Tibial artery (tissue), 4 donors: Measurements from ENCODE around the gene IRAG1.

Experiments used
- DNase-seq, 2 donors: peaks; one replicate each; pipeline ENCODE4 v3.0.0-alpha.2; 2019
- H3K27ac ChIP-seq, 2 donors: fragments of 200-600 bp; sonication (generic) in 1 of 2; 1 replicate in 1 of 2; 2 replicates in 1 of 2; pipeline ENCODE4 v1.5.1; 2018 to 2019; ENCODE audit warnings: mild to moderate bottlenecking in 1 of 2
- H3K27me3 ChIP-seq, 2 donors: fragments of 200-600 bp; sonication (generic) in 1 of 2; one replicate each; pipeline versions ENCODE4 v1.5.1 to v1.6.0; 2016 to 2019
- H3K36me3 ChIP-seq, 3 donors: fragments of 200-600 bp; sonication (generic) in 2 of 3; one replicate each; pipeline ENCODE4 v1.5.1; 2016 to 2019; ENCODE audit warnings: mild to moderate bottlenecking in 2 of 3
- H3K4me1 ChIP-seq, 4 donors: fragments of 200-600 bp; sonication (generic) in 2 of 4; 1 replicate in 3 of 4; 2 replicates in 1 of 4; pipeline ENCODE4 v1.5.1; 2016 to 2019
- H3K4me3 ChIP-seq, 2 donors: fragments of 200-600 bp; sonication (generic) in 1 of 2; 1 replicate in 1 of 2; 2 replicates in 1 of 2; pipeline ENCODE4 v1.5.1; 2018 to 2019; ENCODE audit warnings: mild to moderate bottlenecking in 2 of 2
- H3K9me3 ChIP-seq, 3 donors: fragments of 200-600 bp; sonication (generic) in 1 of 3; one replicate each; pipeline ENCODE4 v1.5.1; 2016 to 2019
- CTCF ChIP-seq, 2 experiments: fragments of 200-600 bp in 1 of 2; fragments of 450-650 bp in 1 of 2; IDR thresholded peaks; one replicate each; pipeline ENCODE4 v1.5.1; 2017 to 2019; ENCODE audit warnings: antibody characterized with exemption in 2 of 2, mild to moderate bottlenecking in 1 of 2, moderate library complexity in 1 of 2
- intact Hi-C: fragments of 100-400 bp; cut with DNase I; formaldehyde crosslinking; loops from one replicate; pipeline ENCODE4 v1.15.0; 2023; ENCODE audit warnings: low total_unique reads

The IRAG1 gene

GRCh38 chr11:10658621-10659338, 34.8 kb downstream of the IRAG1 start:
- intact Hi-C loops = no loop called here
- peaks cover 0 to 8% (median 2%) of the 10 kb centered on the region in 3 donors for H3K36me3 ChIP-seq
- no peaks in the 10 kb centered on the region for H3K9me3 ChIP-seq
- no peaks in the 10 kb centered on the region for H3K27me3 ChIP-seq
- no peak for TF ChIP-seq CTCF (IDR thresholded peaks at IDR 0.05)
- H3K27ac ChIP-seq = peak overlapping the region; percentile 86 to 89
- DNase-seq = no peak
- no peak overlapping the region for H3K4me3 ChIP-seq
- H3K4me1 ChIP-seq = peaks cover 9 to 100% (median 92%) of the 10 kb centered on the region in 4 donors

GRCh38 chr11:10657308-10658271, 36.0 kb downstream of the IRAG1 start:
- Histone ChIP-seq H3K4me1 (peaks cover 9 to 100% (median 90%) of the 10 kb centered on the region in 4 donors), H3K9me3 (no peaks in the 10 kb centered on the region), H3K4me3 (peak overlapping the region in 1 of 2 donors; percentile 11), H3K27me3 (no peaks in the 10 kb centered on the region), H3K27ac (peak overlapping the region; percentile 86 to 89), H3K36me3 (peaks cover 0 to 8% (median 5%) of the 10 kb centered on the region in 3 donors)
- DNase-seq = no peak
- TF ChIP-seq CTCF (IDR thresholded peaks at IDR 0.05) = no peak
- intact Hi-C loops = no loop called here

DNA sequence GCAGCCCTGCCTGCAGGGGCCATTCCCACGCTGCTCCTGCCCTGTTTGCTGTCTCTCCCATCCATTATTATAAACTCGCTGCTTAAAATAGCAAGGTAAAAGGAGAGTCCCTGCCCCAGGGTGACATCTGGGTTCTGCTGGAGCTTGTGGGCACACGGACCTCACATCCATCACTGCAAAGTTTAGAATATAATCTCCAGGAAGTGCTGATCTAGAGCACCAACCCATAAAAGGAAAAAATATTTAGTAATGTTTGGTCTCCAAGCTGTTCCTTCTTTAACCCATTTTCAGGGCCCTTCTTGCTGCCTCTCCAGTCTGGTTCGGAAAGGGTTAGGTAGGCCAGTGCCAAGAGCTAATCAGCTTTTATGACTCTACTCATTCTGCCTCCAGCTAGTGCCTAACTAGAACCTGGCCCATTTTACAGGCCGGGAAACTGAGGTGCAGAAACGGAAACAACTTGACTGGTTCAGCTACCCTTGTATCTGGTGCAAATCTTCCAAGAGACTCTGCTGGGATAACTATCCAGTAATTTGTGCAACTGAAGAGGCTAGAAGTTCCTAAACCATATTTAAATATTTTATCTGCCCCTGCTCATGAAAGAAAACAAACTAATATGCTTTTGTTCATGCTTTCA, 37.5 kb downstream of the IRAG1 start:
- Histone ChIP-seq H3K4me3 (no peak overlapping the region), H3K27ac (peak overlapping the region; percentile 86 to 89), H3K4me1 (peaks cover 9 to 100% (median 91%) of the 10 kb centered on the region in 4 donors), H3K27me3 (no peaks in the 10 kb centered on the region), H3K36me3 (peaks cover 0 to 8% (median 5%) of the 10 kb centered on the region in 3 donors), H3K9me3 (no peaks in the 10 kb centered on the region)
- no peak for TF ChIP-seq CTCF (IDR thresholded peaks at IDR 0.05)
- DNase-seq = no peak
- intact Hi-C loops = no loop called here

DNA sequence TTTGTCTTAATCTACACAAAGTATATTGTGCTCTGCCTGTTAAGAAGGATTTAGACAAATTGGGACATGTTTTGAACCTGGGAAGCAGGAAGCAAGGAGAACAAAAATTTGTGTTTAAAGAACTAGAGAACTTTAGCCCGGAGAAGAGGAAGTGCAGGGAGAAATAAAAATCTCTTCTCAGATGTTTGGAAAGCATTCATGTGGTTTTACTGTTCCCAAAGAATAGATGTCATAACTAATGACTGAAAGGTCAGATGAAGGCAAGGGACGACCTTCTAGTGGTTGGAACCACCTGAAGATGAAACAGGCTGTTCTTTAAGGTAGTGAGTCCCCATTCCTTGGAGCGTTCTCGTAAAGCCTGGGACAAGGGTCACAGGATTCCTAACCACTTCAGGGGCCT, 38.3 kb downstream of the IRAG1 start:
- intact Hi-C loops = no loop called here
- no peaks in the 10 kb centered on the region for H3K9me3 ChIP-seq
- H3K27me3 ChIP-seq = no peaks in the 10 kb centered on the region
- H3K27ac ChIP-seq = peak overlapping the region; percentile 86 to 89
- no peak for TF ChIP-seq CTCF (IDR thresholded peaks at IDR 0.05)
- peaks cover 9 to 100% (median 83%) of the 10 kb centered on the region in 4 donors for H3K4me1 ChIP-seq
- H3K4me3 ChIP-seq = no peak overlapping the region
- DNase-seq = no peak
- H3K36me3 ChIP-seq = peaks cover 0 to 14% (median 5%) of the 10 kb centered on the region in 3 donors

GRCh38 chr11:10654811-10655150, 38.8 kb downstream of the IRAG1 start:
- no peak for TF ChIP-seq CTCF (IDR thresholded peaks at IDR 0.05)
- Histone ChIP-seq H3K36me3 (peaks cover 0 to 14% (median 5%) of the 10 kb centered on the region in 3 donors), H3K9me3 (no peaks in the 10 kb centered on the region), H3K27ac (peak overlapping the region; percentile 86 to 89), H3K4me3 (no peak overlapping the region), H3K4me1 (peaks cover 9 to 100% (median 78%) of the 10 kb centered on the region in 4 donors), H3K27me3 (no peaks in the 10 kb centered on the region)
- intact Hi-C loops = no loop called here
- DNase-seq = no peak
